ENCODE data around the gene SYNRG. TPM values are rescaled to one million over a fixed set of nuclear protein-coding genes. Genes with fewer than 3 reads are reported as not detected.

Gene SYNRG
- polyA plus RNA-seq, 1 experiment = 24.9 TPM

GRCh38 chr17:37574427-37574826 is 34.8 kb downstream of the SYNRG start:
- Histone ChIP-seq H3K27ac (ENCODE audit: low read depth, low read length) (no peak overlapping the region), H3K27me3 (ENCODE audit: control insufficient read depth, insufficient read depth, low read length) (no peaks in the 10 kb centered on the region), H3K9me3 (ENCODE audit: control insufficient read depth, insufficient read depth, low read length) (no peaks in the 10 kb centered on the region), H3K4me3 (ENCODE audit: low read depth, low read length) (no peak overlapping the region)
- ChIA-PET CTCF (no interaction called here), POLR2A (no interaction called here)
- no peak for DNase-seq (ENCODE audit: low read depth, low spot score)
- TF ChIP-seq, protein P1, sequence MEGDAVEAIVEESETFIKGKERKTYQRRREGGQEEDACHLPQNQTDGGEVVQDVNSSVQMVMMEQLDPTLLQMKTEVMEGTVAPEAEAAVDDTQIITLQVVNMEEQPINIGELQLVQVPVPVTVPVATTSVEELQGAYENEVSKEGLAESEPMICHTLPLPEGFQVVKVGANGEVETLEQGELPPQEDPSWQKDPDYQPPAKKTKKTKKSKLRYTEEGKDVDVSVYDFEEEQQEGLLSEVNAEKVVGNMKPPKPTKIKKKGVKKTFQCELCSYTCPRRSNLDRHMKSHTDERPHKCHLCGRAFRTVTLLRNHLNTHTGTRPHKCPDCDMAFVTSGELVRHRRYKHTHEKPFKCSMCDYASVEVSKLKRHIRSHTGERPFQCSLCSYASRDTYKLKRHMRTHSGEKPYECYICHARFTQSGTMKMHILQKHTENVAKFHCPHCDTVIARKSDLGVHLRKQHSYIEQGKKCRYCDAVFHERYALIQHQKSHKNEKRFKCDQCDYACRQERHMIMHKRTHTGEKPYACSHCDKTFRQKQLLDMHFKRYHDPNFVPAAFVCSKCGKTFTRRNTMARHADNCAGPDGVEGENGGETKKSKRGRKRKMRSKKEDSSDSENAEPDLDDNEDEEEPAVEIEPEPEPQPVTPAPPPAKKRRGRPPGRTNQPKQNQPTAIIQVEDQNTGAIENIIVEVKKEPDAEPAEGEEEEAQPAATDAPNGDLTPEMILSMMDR (IDR thresholded peaks at IDR 0.05; ENCODE audit: low read depth, low read length) = no peak

DNA sequence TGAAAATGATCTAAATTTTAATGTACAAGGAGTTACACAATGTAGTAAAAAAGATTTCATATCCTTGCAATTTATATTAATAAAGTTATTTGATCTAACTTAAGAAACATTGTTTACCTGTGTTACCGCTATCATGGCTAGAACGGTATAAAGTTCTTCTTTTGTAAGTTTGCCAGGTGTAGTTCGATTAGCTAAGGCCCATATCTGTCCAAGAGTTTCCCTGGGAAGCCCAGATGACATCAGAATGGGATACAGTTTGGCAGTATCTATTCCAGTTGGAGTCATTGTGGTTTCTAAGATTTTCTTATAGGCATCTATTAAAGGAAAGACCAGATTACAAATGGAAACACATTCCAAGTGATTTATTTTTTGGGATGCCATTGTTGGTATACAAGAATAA is 37.5 kb downstream of the SYNRG start:
- POLR2A ChIA-PET = no interaction called here
- TF ChIP-seq, protein P1 (IDR thresholded peaks at IDR 0.05; ENCODE audit: low read depth, low read length) = no peak
- Histone ChIP-seq H3K27me3 (ENCODE audit: control insufficient read depth, insufficient read depth, low read length) (no peaks in the 10 kb centered on the region), H3K4me3 (ENCODE audit: low read depth, low read length) (no peak overlapping the region), H3K9me3 (ENCODE audit: control insufficient read depth, insufficient read depth, low read length) (no peaks in the 10 kb centered on the region), H3K27ac (ENCODE audit: low read depth, low read length) (no peak overlapping the region)
- no peak for DNase-seq (ENCODE audit: low read depth, low spot score)
- CTCF ChIA-PET = interaction anchor here (1.1 kb wide), 1 partner anchor 166 kb away, joined by 5 read pairs; no protein-coding TSS in a partner anchor

DNA sequence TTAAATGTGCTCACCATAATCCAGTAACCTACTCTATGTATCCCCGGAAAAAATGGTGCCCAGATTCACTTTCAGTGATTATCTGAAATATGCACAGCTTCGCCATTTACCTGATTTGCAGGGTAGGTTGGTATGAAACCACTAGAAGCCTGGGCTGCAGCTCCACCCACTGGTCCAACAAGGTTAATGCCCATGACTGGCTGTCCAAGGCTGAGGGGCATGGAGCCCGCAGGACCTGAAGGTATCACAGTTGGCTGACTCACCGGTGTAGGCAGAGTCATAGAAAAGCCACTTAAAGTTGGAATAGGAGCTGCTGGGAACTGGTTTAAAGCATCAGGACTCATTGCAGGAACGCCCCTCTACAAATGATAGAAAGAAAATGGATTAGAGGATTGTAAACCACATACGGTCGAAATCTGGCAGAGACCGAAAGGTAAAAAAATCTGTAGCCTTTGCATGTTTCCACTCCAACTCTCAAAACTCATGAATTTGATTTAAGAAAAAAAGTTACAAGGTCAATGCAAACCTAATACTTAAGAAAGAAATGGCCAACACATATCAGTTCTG is 38.6 kb downstream of the SYNRG start:
- CTCF ChIA-PET = interaction anchor here (0.9 to 3.5 kb wide), 8 partner anchors 9 to 200 kb away, joined by 3 to 24 read pairs (median 7); no protein-coding TSS in a partner anchor
- TF ChIP-seq, protein P1 (IDR thresholded peaks at IDR 0.05; ENCODE audit: low read depth, low read length) = peak; percentile 51
- H3K4me3 ChIP-seq (ENCODE audit: low read depth, low read length) = no peak overlapping the region
- no peaks in the 10 kb centered on the region for H3K27me3 ChIP-seq (ENCODE audit: control insufficient read depth, insufficient read depth, low read length)
- DNase-seq (ENCODE audit: low read depth, low spot score) = peak; percentile 4
- no peak overlapping the region for H3K27ac ChIP-seq (ENCODE audit: low read depth, low read length)
- POLR2A ChIA-PET = no interaction called here
- H3K9me3 ChIP-seq (ENCODE audit: control insufficient read depth, insufficient read depth, low read length) = no peaks in the 10 kb centered on the region

- ChIA-PET POLR2A (no interaction called here), CTCF (interaction anchor here (1.5 to 3.5 kb wide), 5 partner anchors 11 to 248 kb away, joined by 3 to 24 read pairs (median 12); no protein-coding TSS in a partner anchor)
- H3K27me3 ChIP-seq (ENCODE audit: control insufficient read depth, insufficient read depth, low read length) = no peaks in the 10 kb centered on the region
- TF ChIP-seq, protein P1 (IDR thresholded peaks at IDR 0.05; ENCODE audit: low read depth, low read length) = no peak
- H3K9me3 ChIP-seq (ENCODE audit: control insufficient read depth, insufficient read depth, low read length) = no peaks in the 10 kb centered on the region
- H3K27ac ChIP-seq (ENCODE audit: low read depth, low read length) = no peak overlapping the region
- DNase-seq (ENCODE audit: low read depth, low spot score) = no peak
- no peak overlapping the region for H3K4me3 ChIP-seq (ENCODE audit: low read depth, low read length)
These were observed 40.7 kb downstream of the SYNRG start for GRCh38 chr17:37568350-37569053.

DNA sequence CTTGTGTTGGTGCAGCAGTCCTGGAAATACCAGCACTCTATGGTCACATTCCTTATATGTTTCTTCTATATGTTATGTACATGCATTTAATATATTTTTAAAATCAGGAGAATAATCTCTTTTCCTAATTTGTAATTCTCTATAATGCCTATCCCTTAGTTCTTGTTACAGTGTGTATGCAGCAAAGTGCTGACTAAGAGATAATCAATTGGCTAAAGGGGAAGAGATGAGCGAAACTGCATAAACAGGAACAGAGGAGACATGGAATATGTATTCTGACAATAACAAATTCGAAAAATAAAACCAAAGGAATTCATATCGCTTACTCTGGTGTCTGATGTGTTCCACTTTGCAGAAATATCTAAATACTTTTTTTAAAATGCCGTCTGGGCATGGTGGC is 41.7 kb downstream of the SYNRG start:
- no peak overlapping the region for H3K27ac ChIP-seq (ENCODE audit: low read depth, low read length)
- CTCF ChIA-PET = interaction anchor here (1.3 kb wide), 1 partner anchor 194 kb away, joined by 4 read pairs; no protein-coding TSS in a partner anchor
- no peak for DNase-seq (ENCODE audit: low read depth, low spot score)
- no peaks in the 10 kb centered on the region for H3K9me3 ChIP-seq (ENCODE audit: control insufficient read depth, insufficient read depth, low read length)
- POLR2A ChIA-PET = no interaction called here
- H3K27me3 ChIP-seq (ENCODE audit: control insufficient read depth, insufficient read depth, low read length) = no peaks in the 10 kb centered on the region
- H3K4me3 ChIP-seq (ENCODE audit: low read depth, low read length) = no peak overlapping the region
- TF ChIP-seq, protein P1 (IDR thresholded peaks at IDR 0.05; ENCODE audit: low read depth, low read length) = no peak
